ENCODE results near the gene FLYWCH1.

- TF ChIP-seq POLR2A (IDR thresholded peaks at IDR 0.05), result no peak
- TF ChIP-seq, protein P1, sequence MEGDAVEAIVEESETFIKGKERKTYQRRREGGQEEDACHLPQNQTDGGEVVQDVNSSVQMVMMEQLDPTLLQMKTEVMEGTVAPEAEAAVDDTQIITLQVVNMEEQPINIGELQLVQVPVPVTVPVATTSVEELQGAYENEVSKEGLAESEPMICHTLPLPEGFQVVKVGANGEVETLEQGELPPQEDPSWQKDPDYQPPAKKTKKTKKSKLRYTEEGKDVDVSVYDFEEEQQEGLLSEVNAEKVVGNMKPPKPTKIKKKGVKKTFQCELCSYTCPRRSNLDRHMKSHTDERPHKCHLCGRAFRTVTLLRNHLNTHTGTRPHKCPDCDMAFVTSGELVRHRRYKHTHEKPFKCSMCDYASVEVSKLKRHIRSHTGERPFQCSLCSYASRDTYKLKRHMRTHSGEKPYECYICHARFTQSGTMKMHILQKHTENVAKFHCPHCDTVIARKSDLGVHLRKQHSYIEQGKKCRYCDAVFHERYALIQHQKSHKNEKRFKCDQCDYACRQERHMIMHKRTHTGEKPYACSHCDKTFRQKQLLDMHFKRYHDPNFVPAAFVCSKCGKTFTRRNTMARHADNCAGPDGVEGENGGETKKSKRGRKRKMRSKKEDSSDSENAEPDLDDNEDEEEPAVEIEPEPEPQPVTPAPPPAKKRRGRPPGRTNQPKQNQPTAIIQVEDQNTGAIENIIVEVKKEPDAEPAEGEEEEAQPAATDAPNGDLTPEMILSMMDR (IDR thresholded peaks at IDR 0.05 in 4 of 5, conservative IDR thresholded peaks at IDR 0.05 in 1 of 5), result no peak
Observed at GRCh38 chr16:2942045-2942444, 30.3 kb downstream of the FLYWCH1 start.
